GM18502 (cell line): Measurements from ENCODE around the gene MT1B.

Source experiments
- ATAC-seq: cut with Tn5 transposase; IDR thresholded peaks from one replicate; pipeline ENCODE4 v1.9.1; 2021; ENCODE audit warnings: mild to moderate bottlenecking; ENCODE audit not compliant: unreplicated experiment, poor library complexity

The MT1B gene

DNA sequence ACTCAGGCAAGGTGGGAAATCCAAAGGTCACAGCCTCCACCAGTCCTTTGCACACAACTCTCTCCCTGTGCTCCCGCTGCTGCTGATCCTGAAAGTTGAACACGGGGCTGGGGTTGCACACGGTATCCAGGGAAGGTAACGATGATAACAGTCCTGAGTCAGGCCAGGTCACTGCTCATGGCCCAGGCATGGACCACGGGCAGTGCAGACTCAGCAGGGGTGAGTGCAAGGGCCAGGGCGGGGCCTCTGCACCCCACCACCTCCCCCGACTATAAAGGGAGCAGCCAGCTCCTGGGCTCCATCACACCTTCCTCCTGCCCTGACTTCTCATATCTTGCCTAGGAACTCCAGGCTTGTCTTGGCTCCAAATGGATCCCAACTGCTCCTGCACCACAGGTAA is at the start of gene MT1B:
TSS of gene MT1B (plus strand) at position 301 of the 400 bp plus-strand sequence. CDS start at position 369, 68 bp downstream.
- no peak for ATAC-seq

DNA sequence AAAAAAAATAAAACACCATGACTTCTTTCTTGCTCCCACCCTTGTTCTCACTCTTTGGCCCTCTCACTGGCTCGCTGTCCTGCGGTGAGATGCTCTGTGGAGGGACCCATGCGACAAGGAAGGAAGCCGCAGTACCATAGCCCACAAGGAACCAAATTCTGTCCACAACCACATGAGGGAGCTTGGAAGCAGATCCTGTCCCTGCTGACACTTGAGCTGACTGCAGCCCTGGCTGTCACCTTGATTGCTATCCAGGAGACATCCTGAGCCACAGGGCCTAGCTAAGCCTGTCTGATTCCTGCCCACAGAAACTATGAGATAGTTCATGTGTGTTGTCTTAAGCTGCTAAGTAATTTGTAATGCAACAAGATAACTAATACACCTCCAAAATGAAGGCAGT is 48.1 kb upstream of the MT1B start:
- no peak for ATAC-seq

DNA sequence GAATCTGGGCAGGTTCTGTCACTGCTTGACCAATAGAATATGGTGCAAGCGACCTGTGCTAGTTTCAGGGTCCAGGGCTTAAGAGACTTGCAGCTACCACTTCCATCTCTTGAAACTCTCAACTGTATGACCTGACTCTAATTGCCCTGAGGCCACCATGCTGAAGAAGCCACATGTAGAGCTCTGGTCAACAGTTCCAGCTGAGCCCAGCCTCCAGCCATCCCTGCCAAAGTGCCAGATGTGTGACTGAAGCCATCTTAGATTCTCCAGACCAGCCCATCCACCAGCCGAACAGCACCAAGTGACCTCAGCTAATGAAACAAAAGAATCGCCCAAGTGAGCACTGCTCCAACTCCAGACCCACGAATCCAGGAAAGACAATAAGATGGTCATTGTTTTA is 46.7 kb upstream of the MT1B start:
- no peak for ATAC-seq

DNA sequence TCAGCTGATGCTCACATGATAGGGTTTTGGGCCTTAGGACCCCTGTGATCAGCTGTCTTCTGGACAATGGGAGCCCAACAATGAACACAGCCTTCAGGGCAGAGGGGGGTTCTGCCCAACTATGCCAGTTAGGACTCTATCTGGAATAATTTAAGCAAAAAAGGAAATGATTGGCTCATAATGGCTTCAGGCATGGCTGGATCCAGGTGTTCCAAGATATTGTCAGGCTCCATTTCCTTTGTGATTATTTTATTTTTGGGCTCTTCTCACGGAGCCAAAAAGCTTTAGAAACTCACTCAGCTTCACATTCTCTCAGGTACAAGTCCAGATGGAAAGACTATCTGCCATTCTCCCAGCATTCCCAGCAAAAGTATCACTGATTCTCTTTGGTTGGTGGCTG is 46.2 kb upstream of the MT1B start:
- ATAC-seq, result no peak

DNA sequence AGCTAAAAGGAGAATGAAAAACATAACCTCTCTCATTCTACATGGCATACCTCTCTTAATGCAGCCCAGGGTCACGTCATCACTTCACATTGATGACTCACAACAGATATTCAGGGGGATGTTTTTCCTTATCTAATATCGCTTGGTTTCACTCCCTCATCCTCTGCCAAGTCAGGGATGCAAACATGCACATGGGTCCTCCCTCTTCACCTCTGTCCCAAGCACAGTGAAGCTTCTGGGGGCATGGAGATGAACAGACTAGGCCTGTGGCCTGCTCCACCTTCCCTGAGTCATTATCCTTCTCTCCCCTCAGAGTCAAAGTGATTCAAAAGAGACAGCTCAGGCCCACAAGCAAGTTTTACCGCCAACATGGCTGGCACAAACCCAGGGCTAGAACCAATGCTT is 45.6 kb upstream of the MT1B start:
- ATAC-seq, result no peak

DNA sequence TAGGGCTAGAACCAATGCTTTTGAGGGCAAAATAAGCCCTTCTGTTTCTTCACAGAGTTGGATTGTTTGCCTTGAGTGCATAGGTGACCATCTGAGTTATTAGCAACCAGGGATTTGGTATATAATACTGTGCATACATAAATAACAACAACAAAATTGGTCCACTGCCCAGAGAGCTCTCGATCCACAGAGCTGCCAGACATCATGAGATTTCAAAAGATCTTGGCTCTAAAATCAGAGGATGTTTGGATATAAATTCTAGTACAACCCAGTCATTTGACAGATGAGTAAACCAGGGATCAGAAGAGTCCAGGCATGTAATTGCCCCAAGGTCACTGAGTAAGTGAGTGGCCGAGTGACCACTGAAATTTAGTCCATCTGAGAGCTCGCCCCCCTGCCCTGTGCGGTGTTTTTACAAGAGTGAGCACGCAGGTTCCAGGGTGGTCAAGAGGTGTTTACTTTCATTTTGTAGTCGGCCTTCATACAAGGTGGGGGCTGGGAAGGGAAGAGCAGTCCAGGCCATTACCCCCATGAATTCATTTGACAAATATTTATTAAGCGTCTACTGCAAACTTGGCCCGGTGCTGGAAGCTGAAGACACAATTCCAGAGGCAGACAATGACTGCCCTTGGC is 45.1 kb upstream of the MT1B start:
- ATAC-seq, result no peak

DNA sequence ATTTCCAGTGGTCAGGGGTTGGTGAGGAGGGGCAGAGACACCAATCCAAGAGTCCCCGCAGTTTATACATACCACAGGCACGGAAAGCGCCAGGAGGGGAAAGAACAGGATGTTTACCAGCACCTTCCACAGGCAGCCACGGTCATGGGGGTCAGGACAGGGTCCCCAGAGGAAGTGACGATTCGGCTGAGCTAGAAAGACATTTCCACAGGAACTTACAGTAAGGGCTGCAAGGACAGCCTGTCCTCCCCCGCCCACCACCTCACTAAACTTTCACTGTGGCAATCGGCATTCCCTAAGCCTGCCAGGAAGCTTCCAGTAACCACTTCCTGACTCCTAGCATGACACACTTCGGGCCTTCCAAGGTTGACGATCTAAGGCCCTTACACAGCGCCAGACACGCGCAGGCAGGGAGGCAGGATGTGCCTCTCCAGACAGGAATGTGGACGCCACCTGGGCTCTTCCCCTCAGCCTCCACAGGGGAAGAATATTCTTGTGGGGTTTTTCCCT is 44.5 kb upstream of the MT1B start:
- ATAC-seq, result no peak

DNA sequence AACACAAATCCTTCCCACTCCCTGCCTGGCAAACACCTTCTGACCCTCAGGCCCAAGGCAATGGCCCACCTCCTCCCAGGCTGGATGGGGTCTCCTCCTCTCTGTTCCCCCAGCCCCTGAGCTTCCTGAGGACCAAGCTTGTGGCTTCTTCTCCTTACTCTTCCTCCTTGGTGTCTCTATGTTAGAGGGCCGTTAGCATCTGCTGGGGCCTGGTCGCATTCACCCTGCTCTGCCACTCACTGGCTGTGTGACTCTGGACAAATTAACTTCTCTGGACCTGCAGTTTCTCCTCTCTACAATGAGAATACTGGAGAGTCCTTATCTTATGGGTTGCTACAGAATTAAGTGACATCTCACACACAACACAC is 44.0 kb upstream of the MT1B start:
- ATAC-seq, result no peak

DNA sequence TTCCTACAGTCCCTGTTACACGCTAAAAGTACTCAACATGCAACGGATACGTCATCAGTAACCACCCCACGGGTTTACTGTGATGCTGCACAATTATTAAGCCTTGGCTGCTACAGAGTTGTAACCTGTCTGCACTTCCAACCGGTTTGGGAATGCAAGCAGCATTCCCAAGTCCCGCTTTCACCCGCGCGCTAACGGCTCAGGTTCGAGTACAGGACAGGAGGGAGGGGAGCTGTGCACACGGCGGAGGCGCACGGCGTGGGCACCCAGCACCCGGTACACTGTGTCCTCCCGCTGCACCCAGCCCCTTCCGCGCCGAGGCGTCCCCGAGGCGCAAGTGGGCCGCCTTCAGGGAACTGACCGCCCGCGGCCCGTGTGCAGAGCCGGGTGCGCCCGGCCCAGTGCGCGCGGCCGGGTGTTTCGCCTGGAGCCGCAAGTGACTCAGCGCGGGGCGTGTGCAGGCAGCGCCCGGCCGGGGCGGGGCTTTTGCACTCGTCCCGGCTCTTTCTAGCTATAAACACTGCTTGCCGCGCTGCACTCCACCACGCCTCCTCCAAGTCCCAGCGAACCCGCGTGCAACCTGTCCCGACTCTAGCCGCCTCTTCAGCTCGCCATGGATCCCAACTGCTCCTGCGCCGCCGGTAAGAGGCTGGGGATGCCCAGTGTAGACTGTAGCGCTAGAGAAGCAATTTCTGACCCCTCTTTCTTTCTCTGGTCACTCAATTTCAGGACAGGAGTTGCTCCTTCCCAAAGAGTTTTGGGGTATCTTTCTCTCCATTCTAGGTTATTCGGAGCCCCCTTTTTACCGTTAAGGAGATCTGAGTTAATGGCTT is 43.4 kb upstream of the MT1B start, which contains the start of gene MT2A:
TSS of gene MT2A (plus strand) at position 542 of the 833 bp plus-strand sequence. CDS start at position 614, 72 bp downstream.
- peak; percentile 91 for ATAC-seq

DNA sequence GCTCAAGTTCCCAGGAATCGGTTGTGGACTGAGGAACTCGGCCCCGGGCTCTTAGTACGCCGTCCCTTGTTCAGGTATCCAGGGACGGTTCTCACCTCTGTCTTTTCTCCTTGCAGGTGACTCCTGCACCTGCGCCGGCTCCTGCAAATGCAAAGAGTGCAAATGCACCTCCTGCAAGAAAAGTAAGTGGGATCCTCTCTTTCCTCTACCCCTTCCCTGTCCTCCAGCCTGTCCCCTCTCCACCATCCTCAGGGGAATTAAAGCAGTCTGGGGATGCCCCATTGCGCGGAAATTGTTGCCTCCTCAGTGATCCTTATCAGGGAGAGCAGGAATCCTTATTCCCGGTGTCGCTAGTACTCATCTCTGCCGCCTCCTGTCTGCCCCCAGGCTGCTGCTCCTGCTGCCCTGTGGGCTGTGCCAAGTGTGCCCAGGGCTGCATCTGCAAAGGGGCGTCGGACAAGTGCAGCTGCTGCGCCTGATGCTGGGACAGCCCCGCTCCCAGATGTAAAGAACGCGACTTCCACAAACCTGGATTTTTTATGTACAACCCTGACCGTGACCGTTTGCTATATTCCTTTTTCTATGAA is 42.7 kb upstream of the MT1B start:
- ATAC-seq, result no peak

DNA sequence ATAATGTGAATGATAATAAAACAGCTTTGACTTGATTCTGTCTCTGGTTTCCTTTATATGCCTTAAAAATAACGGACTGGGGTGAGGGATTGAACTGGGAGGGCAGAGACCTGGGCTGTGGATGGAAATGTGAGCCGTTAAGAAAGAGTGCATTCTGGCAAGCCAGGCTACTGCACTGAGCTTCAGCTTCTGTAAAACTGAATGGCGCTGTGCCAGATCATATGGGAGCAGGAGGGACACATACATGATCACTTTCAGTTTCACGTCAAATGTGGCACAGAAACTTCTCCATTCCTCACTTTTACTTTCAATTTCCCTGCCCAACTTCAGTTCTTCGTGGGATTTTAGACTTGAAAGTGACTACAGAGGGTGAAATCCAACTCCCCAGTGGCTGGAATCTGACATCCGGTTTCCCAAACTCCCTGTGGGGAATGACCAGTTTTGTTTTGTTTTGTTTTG is 42.2 kb upstream of the MT1B start:
- ATAC-seq, result no peak

DNA sequence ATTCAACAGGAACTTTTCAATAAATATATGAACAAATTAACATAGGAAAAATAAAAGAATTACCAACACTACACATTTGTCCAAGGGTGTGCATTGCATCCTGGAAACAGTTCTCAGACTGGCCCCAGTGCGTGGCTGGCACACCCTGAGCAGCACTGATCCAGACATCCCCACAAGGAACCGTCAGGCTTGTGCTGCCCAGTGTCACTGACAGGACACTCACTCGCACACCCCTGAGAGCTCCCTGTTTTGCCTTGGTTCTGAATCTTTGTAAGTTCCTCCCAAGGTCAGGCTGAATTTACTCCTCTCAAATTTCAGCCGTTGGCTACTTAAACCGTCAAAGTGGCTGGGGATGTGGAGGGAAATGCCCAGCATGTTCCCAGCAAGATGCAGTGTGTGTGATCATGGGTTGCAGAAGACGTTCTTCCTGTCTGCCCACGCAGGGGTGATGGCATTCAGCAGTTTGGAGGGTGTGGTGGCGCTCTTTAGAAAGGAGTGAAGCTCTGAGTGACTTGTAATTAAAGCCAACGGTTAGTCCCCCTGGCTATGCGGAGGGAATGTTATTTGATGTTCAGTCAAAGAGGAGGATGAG is 41.6 kb upstream of the MT1B start:
- no peak for ATAC-seq

DNA sequence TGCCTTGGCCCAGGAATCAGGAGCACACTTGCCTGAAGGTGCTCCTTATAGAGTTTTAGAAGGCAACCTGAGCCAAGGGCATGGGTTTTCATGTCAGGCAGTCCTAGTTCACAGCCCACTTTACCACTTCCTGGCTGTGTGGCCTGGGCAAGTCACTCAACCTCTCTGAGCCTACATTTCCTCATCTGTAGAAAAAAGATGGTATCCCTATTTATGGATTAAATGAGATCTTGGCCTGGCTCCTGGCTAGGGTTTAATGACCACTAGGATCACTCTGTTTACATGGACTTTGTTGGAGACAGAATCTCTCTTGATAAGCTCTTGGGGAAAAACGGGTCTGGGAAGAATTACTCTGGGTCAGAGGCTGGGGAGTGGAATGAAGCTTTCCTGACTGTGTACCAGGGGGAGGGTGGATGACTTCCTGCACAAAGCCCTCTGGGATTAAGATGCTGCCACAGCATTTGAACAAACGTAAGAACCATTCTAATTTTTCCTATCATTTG is 41.0 kb upstream of the MT1B start:
- ATAC-seq, result no peak

DNA sequence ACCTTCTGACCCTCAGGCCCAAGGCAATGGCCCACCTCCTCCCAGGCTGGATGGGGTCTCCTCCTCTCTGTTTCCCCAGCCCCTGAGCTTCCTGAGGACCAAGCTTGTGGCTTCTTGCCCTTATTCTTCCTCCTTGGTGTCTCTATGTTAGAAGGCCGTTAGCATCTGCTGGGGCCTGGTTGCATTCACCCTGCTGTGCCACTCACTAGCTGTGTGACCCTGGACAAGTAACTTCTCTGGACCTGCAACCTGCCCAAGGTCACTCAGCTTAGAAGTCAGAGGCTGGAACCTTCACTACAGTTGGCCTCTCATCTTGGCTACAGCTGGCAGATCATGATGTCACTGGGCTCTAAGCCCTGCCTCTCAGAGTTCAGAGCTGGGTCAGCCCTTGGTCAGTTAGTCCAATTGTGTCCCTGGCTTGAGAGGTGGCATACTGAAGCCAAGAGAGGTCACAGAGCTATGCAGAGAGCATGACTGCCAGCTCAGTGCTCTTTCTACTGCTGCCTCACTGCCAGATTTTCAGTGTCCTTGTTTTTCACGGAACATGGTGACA is 40.3 kb upstream of the MT1B start:
- no peak for ATAC-seq

DNA sequence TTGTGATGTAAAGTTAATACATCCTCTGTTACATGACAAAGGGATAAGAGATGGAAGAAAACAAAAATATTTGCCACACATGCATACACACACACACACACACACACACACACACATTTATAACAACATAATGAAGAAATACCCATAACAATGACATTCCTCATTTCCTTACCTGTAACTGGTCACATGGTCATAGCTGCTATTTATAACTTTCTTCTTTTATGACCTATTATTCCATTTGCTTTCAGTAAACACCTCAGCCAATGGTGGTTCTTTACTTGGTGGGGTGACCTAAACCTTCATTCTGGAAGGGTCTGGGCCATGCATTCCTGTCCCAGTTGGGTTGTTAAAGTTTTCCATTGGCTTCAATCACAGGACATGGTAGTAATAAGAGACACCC is 38.0 kb upstream of the MT1B start:
- ATAC-seq, result no peak

DNA sequence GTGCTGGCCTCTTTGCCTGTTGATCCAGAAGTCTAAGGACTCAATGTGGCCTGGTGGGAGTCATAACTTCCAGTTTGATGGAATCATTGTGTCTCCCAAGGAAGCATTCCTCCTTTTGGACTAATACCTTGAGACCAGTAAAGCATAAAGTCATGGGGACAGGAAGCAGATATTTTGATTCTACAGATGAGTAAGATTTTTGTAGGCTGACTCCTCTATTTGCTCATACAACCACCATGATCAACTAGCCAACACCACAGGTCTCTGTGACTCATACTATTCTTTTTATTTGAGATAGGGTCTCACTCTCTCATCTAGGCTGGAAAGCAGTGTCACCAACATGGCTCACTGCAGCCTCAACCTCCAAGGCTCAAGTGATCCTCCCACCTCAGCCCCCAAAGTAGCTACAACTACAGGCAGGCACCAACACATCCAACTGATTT is 37.1 kb upstream of the MT1B start:
- ATAC-seq, result no peak

DNA sequence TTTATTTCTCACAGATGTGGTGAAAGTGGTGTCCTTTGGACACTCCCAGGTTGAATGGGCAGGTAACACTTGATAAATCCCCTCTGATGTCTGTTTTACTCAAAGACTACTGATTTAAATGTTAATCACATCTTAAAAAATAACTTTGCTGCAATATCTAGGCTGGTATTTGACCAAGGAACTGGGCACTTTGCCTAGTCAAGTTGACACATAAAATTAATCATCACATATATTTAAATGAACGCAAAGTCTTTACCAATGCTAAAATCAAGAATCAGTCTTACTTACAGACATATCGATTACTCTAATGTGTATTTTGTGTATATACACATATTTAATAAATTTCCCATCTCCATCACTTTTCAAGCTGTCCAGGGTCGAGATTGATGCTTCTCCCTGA is 36.3 kb upstream of the MT1B start:
- ATAC-seq, result no peak

DNA sequence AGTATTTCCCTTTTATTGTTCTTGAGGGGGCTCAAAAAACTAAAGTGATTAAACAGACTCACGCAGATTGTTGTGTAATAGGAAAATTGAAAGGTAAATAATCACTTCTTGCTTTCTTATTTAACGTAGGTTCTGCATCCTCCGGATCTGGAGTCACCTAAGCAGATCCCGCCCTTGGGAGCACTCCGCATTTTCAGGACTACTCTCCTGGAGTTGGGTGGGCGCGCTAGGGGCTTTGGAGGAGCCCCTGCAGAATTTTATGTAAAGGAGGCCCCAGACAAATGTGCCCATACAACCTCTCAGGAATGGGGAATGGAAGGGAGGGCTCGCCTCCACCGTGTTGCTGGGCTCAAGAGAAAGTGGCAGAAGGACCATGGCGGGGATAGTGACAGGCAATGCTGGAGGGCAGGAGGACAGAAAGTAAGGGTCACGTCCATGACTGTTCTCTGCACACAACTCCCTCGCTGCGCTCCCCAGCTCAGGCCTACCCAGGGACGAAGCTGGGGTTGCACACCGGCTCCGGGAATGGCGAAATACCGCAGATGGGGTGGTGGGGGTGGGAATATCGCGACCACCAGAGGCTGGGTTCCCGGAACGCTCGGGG is 35.0 kb upstream of the MT1B start:
- ATAC-seq, result no peak

DNA sequence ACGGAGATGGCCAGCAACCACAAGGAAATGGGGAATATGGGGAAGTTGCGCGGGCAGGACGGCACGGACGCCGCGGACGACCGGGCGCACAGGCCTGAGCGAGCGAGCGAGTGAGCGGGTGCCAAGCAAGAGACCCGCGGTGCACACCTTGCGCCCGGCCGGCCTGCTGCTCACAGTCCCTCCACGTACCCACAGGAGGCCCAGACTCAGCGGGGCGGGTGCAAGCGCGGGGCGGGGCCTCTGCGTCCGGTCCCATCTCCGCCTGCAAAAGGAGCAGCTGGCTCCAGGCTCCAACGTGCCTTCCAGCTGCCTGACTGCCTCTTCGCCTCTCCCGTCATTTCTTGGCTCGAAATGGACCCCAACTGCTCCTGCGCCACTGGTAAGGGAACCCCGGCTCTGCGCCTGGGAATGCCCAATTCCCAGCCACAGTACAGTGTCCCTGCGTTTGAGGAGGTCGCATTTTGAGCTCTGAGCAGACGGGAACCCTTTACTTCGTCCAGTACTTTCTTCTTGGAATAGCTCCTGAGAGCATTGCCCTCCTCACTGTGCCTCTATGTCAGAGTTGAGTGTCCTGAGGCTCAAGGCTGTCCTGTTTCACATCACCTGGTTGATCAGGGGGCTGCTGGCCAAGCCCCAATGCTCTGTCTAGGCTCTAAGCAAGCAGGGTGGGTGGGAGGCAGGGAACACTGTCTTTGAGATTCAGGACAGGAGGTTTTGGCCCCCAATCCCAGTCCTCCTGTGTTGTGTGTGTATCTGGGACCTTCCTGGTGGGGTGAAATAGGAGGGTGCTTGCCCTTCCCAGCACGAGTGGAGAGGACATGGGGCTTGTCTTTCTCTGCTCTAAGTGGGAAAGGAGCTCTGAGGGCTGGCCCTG is 34.2 kb upstream of the MT1B start:
- no peak for ATAC-seq
